Ovary (tissue), 9 donors: ENCODE data around the gene ACSM2A. TPM values are rescaled to one million over a fixed set of nuclear protein-coding genes. Genes with fewer than 3 reads are reported as not detected.
"Not testable (repeated sequence)": the region's sequence is repeated elsewhere in the genome, so short reads cannot be mapped to it uniquely, and the experiment has no call there.

Experiments used
- DNase-seq, 5 donors: peaks; one replicate each; pipeline ENCODE4 v3.0.0-alpha.2; 2019 to 2020
- H3K27ac ChIP-seq, 2 donors: fragments of 200-600 bp; one replicate each; pipeline versions ENCODE4 v1.5.1 to v1.8.0; 2019 to 2022
- H3K27me3 ChIP-seq: fragments of 200-600 bp; one replicate; pipeline ENCODE4 v1.8.0; 2022
- H3K36me3 ChIP-seq: fragments of 200-600 bp; sonication (generic); one replicate; pipeline ENCODE4 v1.5.1; 2019
- H3K4me1 ChIP-seq: one replicate; pipeline ENCODE4 v1.8.1; 2013; ENCODE audit warnings: mild to moderate bottlenecking, moderate library complexity; ENCODE audit not compliant: insufficient read depth
- H3K4me3 ChIP-seq: fragments of 200-600 bp; sonication (generic); one replicate; pipeline ENCODE4 v1.5.1; 2017
- H3K9me3 ChIP-seq, 2 donors: fragments of 200-600 bp in 1 of 2; sonication (generic) in 1 of 2; one replicate each; pipeline versions ENCODE4 v1.5.1 to v1.8.1; 2013 to 2019; ENCODE audit warnings: mild to moderate bottlenecking in 1 of 2, moderate library complexity in 1 of 2
- EP300 ChIP-seq: sonication (generic); formaldehyde crosslinking; IDR thresholded peaks from one replicate; pipeline ENCODE4 v1.6.1; 2017; ENCODE audit warnings: antibody characterized with exemption
- POLR2A ChIP-seq: fragments of 450-650 bp; IDR thresholded peaks from one replicate; pipeline ENCODE4 v1.6.1; 2017; ENCODE audit warnings: antibody characterized with exemption, mild to moderate bottlenecking, moderate library complexity
- WGBS, 3 donors: extraction: QIAGEN DNeasy Blood & Tissue Kit in 1 of 3; methylation state at CpG; one replicate each; pipeline versions ENCODE4 v1.1.5 to v1.1.7; 2013 to 2017; 5-methylcytosine and 5-hydroxymethylcytosine counted together
- intact Hi-C, 4 donors: fragments of 100-400 bp; cut with DNase I; formaldehyde crosslinking; loops; one replicate each; pipeline versions ENCODE4 v1.11.0 to v1.15.1; 2022 to 2023
- polyA plus RNA-seq, 2 donors: library from polyadenylated mRNA; stranded (reverse); fragments of 200-250 nt in 1 of 2; fragments of 350-450 nt in 1 of 2; fragmentation: Illumina TruSeq in 1 of 2; extraction: RNeasy Lipid Tissue Mini Kit (QIAGEN cat#74804) in 1 of 2; gene quantifications; one replicate each; pipeline ENCODE4 v1.2.3, GENCODE V29; 2013 to 2014
- total RNA-seq, 7 donors: library from RNA; depleted of rRNA in 2 of 7; stranded (reverse); fragments of >200 nt in 2 of 7; fragmentation: NEBNext Ultra II Directional in 3 of 7; extraction: Animal tissue kit (Norgen Biotek cat#: 25700) in 3 of 7; gene quantifications; one replicate each; pipeline versions ENCODE4 v1.1.0 to v1.2.4, GENCODE V29; 2016 to 2023
- TF ChIP-seq, protein P1 (sequence below), 3 donors: fragments of 450-650 bp in 2 of 3; fragments of 200-600 bp in 1 of 3; IDR thresholded peaks; one replicate each; pipeline versions ENCODE4 v1.5.1 to v1.8.0; 2016 to 2022; ENCODE audit warnings: antibody characterized with exemption in 3 of 3, mild to moderate bottlenecking in 1 of 3
- donor health status: DM: no; HTN: no; CAD: no; lungs with moderate emphysema.
- donor health status: DM: no; HTN: no; CAD: no.
- donor health status: Bipolar disorder and iron deficiency.
- donor health status: DM: yes; HTN: yes; CAD: no.
- donor health status: DM: no; HTN: no; CAD: no.
- donor health status: DM: yes; HTN: yes; CAD: no.

ACSM2A gene
- total and polyA plus RNA-seq, 9 donors = 0.05 to 0.54 (median 0.30) TPM; not detected in 5

DNA sequence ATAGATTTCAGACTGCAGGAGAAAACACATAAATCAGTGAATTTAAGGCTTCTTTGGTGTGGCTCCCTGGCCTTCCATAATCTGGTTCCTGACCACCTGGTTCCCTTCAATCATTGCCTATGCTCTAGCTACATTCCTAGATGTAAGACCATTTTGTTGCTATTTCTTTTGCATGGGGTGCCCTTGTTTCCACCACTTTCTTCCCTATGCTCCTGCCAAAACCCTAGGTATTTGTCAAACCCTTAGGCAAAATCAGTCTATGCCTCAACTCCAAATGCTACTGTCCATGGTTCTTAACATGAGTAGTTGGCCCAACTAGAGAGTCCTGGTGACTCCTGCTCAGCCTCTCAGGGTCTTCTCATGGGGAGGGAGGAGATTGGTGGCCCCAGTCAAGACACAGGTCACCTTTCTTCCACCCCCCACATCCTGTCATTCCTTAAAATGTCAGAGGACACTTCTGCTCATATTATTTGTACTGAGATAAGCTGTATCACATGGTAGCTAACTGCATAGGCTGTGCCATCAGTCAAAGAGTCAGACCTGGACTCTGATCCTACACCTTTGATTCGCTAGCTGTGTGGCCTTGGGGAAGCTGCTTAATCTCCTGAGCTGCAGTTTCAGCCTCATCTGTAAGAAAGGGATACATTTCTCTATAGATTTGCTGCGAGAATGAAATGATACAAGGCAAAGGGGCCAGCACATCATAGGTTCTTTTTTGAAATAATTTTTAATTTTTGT lies 27.0 kb upstream of the ACSM2A start:
- DNase-seq = no peak
- peaks cover 1% of the 10 kb centered on the region for H3K4me1 ChIP-seq
- H3K4me3 ChIP-seq = no peak overlapping the region
- 77 to 82% (median 81%) methylated on average over 2 of the region's 2 CpGs for WGBS, 3 donors
- no peaks in the 10 kb centered on the region for H3K9me3 ChIP-seq
- intact Hi-C loops = no loop called here
- TF ChIP-seq POLR2A = no peak
- TF ChIP-seq, protein P1, sequence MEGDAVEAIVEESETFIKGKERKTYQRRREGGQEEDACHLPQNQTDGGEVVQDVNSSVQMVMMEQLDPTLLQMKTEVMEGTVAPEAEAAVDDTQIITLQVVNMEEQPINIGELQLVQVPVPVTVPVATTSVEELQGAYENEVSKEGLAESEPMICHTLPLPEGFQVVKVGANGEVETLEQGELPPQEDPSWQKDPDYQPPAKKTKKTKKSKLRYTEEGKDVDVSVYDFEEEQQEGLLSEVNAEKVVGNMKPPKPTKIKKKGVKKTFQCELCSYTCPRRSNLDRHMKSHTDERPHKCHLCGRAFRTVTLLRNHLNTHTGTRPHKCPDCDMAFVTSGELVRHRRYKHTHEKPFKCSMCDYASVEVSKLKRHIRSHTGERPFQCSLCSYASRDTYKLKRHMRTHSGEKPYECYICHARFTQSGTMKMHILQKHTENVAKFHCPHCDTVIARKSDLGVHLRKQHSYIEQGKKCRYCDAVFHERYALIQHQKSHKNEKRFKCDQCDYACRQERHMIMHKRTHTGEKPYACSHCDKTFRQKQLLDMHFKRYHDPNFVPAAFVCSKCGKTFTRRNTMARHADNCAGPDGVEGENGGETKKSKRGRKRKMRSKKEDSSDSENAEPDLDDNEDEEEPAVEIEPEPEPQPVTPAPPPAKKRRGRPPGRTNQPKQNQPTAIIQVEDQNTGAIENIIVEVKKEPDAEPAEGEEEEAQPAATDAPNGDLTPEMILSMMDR (IDR thresholded peaks at IDR 0.05) = no peak
- no peak for TF ChIP-seq EP300
- no peaks in the 10 kb centered on the region for H3K27me3 ChIP-seq
- H3K36me3 ChIP-seq = no peaks in the 10 kb centered on the region
- H3K27ac ChIP-seq = no peak overlapping the region

- 48 to 71% (median 55%) methylated on average over 2 of the region's 2 CpGs for WGBS, 3 donors
- H3K36me3 ChIP-seq, H3K4me3 ChIP-seq, H3K4me1 ChIP-seq, H3K27me3 ChIP-seq, H3K27ac ChIP-seq, intact Hi-C loops, H3K9me3 ChIP-seq, DNase-seq: not testable (repeated sequence)
Measured at GRCh38 chr16:20427401-20427797, 23.9 kb upstream of the ACSM2A start.

DNA sequence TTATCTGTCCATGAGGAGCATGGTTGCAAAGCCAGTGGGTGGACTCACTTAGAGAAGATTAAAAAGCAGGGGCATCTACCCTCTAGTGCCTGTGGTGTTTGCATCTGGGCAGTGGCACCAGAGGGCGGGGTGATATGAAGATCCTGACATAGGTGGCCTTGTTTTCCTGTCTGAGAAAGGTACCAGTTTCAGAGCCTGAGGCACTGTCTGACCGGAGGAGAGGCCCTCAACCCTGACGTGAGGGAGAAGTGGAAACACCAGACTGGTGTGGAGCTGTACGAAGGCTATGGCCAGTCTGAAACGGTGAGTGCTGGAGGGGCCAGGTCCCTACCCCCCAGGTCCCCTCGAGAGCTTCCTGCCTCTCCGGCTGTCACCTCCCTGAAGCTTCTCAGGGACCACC lies 21.8 kb upstream of the ACSM2A start:
- H3K4me3 ChIP-seq, H3K36me3 ChIP-seq, H3K9me3 ChIP-seq, DNase-seq, H3K27me3 ChIP-seq, intact Hi-C loops, H3K27ac ChIP-seq, H3K4me1 ChIP-seq: not testable (repeated sequence)
- 80 to 86% (median 82%) methylated on average over 7 of the region's 7 CpGs for WGBS, 3 donors

DNA sequence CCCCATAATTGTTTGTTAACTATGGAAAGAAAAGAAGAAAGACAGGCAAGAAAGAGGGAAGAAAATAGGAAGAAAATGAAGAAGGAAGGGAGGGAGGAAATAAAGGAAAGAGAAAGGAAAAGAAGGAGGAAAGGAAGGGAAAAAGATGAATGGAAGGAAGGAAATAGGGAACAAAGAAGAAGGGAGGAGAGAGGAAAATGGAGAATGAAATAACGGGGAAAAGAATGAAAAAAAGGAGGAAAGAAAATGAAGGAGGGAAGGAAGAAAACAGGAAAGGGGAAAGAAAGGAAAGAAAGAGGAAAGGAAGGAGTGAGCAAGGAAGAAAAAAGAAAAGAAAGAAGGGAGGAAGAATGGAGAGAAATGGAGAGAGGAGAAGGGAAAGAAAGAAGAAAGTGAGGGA lies 20.8 kb upstream of the ACSM2A start:
- DNase-seq, H3K27me3 ChIP-seq, H3K36me3 ChIP-seq, H3K27ac ChIP-seq, intact Hi-C loops, H3K4me3 ChIP-seq, H3K9me3 ChIP-seq, H3K4me1 ChIP-seq: not testable (repeated sequence)
- 84 to 94% (median 85%) methylated on average over 1 of the region's 1 CpG for WGBS, 3 donors

DNA sequence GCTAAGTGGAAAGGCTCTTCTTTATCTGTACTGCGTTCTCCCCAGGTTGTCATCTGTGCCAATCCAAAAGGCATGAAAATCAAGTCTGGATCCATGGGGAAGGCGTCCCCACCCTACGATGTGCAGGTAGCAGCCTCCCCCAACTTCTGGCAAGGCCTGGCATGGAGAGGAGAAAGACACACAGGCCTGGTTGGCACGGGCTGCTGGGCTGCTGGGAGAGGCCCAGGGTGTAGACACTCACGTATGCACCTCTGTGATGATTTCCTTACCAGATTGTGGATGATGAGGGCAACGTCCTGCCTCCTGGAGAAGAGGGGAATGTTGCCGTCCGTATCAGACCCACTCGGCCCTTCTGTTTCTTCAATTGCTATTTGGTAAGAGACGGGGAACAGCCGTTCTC lies 20.4 kb upstream of the ACSM2A start:
- Histone ChIP-seq H3K36me3 (no peaks in the 10 kb centered on the region), H3K4me1 (no peaks in the 10 kb centered on the region), H3K9me3 (no peaks in the 10 kb centered on the region), H3K27ac (no peak overlapping the region), H3K4me3 (no peak overlapping the region), H3K27me3 (no peaks in the 10 kb centered on the region)
- 78 to 84% (median 83%) methylated on average over 11 of the region's 11 CpGs for WGBS, 3 donors
- intact Hi-C loops = no loop called here
- no peak for TF ChIP-seq EP300
- TF ChIP-seq, protein P1 (IDR thresholded peaks at IDR 0.05) = no peak
- no peak for TF ChIP-seq POLR2A
- DNase-seq = no peak

GRCh38 chr16:20438950-20439349 lies 12.4 kb upstream of the ACSM2A start:
- H3K4me3 ChIP-seq, H3K27ac ChIP-seq, H3K4me1 ChIP-seq, H3K9me3 ChIP-seq, intact Hi-C loops, DNase-seq, H3K36me3 ChIP-seq, H3K27me3 ChIP-seq: not testable (repeated sequence)
- 0 to 11% (median 0%) methylated on average over 1 to 2 of the region's 2 CpGs for WGBS, 3 donors

GRCh38 chr16:20439820-20440231 lies 11.5 kb upstream of the ACSM2A start:
- H3K9me3 ChIP-seq, intact Hi-C loops, H3K27me3 ChIP-seq, H3K36me3 ChIP-seq, H3K4me1 ChIP-seq, H3K4me3 ChIP-seq: not testable (repeated sequence)
- 0 to 10% (median 3%) methylated on average over 3 of the region's 3 CpGs for WGBS, 3 donors
- DNase-seq = peak in 4 of 5 donors; percentile 42 to 61 (median 56)
- peak overlapping the region in 1 of 2 donors; percentile 38 for H3K27ac ChIP-seq

- intact Hi-C loops, H3K36me3 ChIP-seq: not testable (repeated sequence)
Measured at GRCh38 chr16:20440731-20441130, 10.6 kb upstream of the ACSM2A start.

More at GRCh38 chr16:20440731-20441130, 10.6 kb upstream of the ACSM2A start:
- 18 to 23% (median 19%) methylated on average over 1 of the region's 1 CpG for WGBS, 3 donors
- DNase-seq, H3K9me3 ChIP-seq, H3K4me3 ChIP-seq, H3K4me1 ChIP-seq, H3K27ac ChIP-seq, H3K27me3 ChIP-seq: not testable (repeated sequence)
